PC-9 (cell line): Measurements from ENCODE around the gene EYS. TPM values are rescaled to one million over a fixed set of nuclear protein-coding genes. Genes with fewer than 3 reads are reported as not detected.

Source experiments
- BruUV-seq: library from RNA; stranded (reverse); fragments of 400-500 nt; replicated peaks from 2 replicates; lab custom pipeline; 2021; lab: Mats Ljungman, UMichigan
- CTCF ChIA-PET: fragments of 300-600 bp; sonication (Branson Sonifier 250); formaldehyde crosslinking; loops from one replicate; lab custom pipeline; 2022; ENCODE audit warnings: antibody characterized with exemption; lab: Charles Lee
- POLR2A ChIA-PET: fragments of 300-600 bp; sonication (Branson Sonifier 250); formaldehyde crosslinking; loops from one replicate; lab custom pipeline; 2022; ENCODE audit warnings: antibody characterized with exemption; ENCODE audit not compliant: unreplicated experiment; lab: Charles Lee
- DNase-seq, 2 experiments: peaks; one replicate each; pipeline versions ENCODE4 v3.0.0 to v3.0.0-alpha.2; 2015 to 2022; ENCODE audit warnings: mixed read lengths in 1 of 2
- H2AFZ ChIP-seq: fragments of 200-600 bp; sonication (generic); 2 replicates; pipeline ENCODE4 v1.8.1; 2017; ENCODE audit warnings: antibody characterized with exemption
- H3F3A ChIP-seq: fragments of 200-600 bp; sonication (generic); 2 replicates; pipeline ENCODE4 v1.8.1; 2017; ENCODE audit warnings: antibody characterized with exemption, mild to moderate bottlenecking, low read depth; ENCODE audit not compliant: insufficient read depth
- H3K27ac ChIP-seq: fragments of 200-600 bp; sonication (generic); 2 replicates; pipeline ENCODE4 v1.6.1; 2016; ENCODE audit warnings: mixed run types
- H3K27me3 ChIP-seq: fragments of 200-600 bp; sonication (generic); 2 replicates; pipeline ENCODE4 v1.6.1; 2016; ENCODE audit warnings: low read depth, mixed run types; ENCODE audit not compliant: insufficient read depth
- H3K36me3 ChIP-seq: fragments of 200-600 bp; sonication (generic); 2 replicates; pipeline ENCODE4 v1.6.1; 2016; ENCODE audit warnings: low read depth, mixed run types
- H3K4me1 ChIP-seq: fragments of 200-600 bp; sonication (generic); replicated peaks from 2 replicates; pipeline ENCODE4 v1.6.1; 2016; ENCODE audit warnings: mixed run types; ENCODE audit not compliant: insufficient read depth
- H3K4me2 ChIP-seq: fragments of 200-600 bp; sonication (generic); 2 replicates; pipeline ENCODE4 v1.6.1; 2017; ENCODE audit warnings: mixed run types
- H3K4me3 ChIP-seq: fragments of 200-600 bp; sonication (generic); 2 replicates; pipeline ENCODE4 v1.6.1; 2016; ENCODE audit warnings: mixed run types
- H3K79me2 ChIP-seq: fragments of 200-600 bp; sonication (generic); 2 replicates; pipeline ENCODE4 v1.6.1; 2017; ENCODE audit warnings: low read depth, mixed run types
- H3K9me2 ChIP-seq: fragments of 200-600 bp; sonication (generic); 2 replicates; pipeline ENCODE4 v1.8.1; 2017; ENCODE audit warnings: mild to moderate bottlenecking; ENCODE audit not compliant: insufficient read depth
- H3K9me3 ChIP-seq: fragments of 200-600 bp; sonication (generic); 2 replicates; pipeline ENCODE4 v1.8.1; 2016; ENCODE audit warnings: low read depth; ENCODE audit not compliant: insufficient read depth
- H4K20me1 ChIP-seq: fragments of 200-600 bp; sonication (generic); 2 replicates; pipeline ENCODE4 v1.8.1; 2017; ENCODE audit not compliant: insufficient read depth
- CTCF ChIP-seq: fragments of 200-600 bp; sonication (generic); conservative IDR thresholded peaks from 2 replicates; pipeline ENCODE4 v1.6.1; 2017; ENCODE audit warnings: mixed run types, antibody characterized with exemption, mild to moderate bottlenecking, moderate library complexity
- EZH2 ChIP-seq: fragments of 200-600 bp; sonication (generic); IDR thresholded peaks from 2 replicates; pipeline ENCODE4 v1.8.0; 2017; ENCODE audit warnings: antibody characterized with exemption, low read depth
- intact Hi-C: fragments of 100-400 bp; cut with micrococcal nuclease; formaldehyde crosslinking; loops from one replicate; pipeline ENCODE4 v1.10.0; 2022; ENCODE audit not compliant: unreplicated experiment
- total RNA-seq: library from RNA; stranded (reverse); gene quantifications from 2 replicates; pipeline ENCODE4 v1.2.3, GENCODE V29; 2021

Gene EYS
- total RNA-seq, 1 experiment from 2014 or later: not detected

GRCh38 chr6:64985726-64986125, 721.3 kb downstream of the EYS start:
- H3K9me2 ChIP-seq: no peaks in the 10 kb centered on the region
- H3K4me1 ChIP-seq: no peaks in the 10 kb centered on the region
- H3K27ac ChIP-seq: no peak overlapping the region
- TF ChIP-seq CTCF: no peak
- no peak for TF ChIP-seq EZH2
- no peaks in the 10 kb centered on the region for H3F3A ChIP-seq
- H3K9me3 ChIP-seq: no peaks in the 10 kb centered on the region
- intact Hi-C loops: no loop called here
- no peaks in the 10 kb centered on the region for H3K27me3 ChIP-seq
- no peak for DNase-seq
- no TSS peak for BruUV-seq
- no peak overlapping the region for H2AFZ ChIP-seq
- H3K79me2 ChIP-seq: no peaks in the 10 kb centered on the region
- POLR2A ChIA-PET: no interaction called here
- H3K4me2 ChIP-seq: no peak overlapping the region
- CTCF ChIA-PET: no interaction called here
- H4K20me1 ChIP-seq: no peaks in the 10 kb centered on the region
- no peaks in the 10 kb centered on the region for H3K36me3 ChIP-seq
- H3K4me3 ChIP-seq: no peak overlapping the region

- POLR2A ChIA-PET: no interaction called here
- CTCF ChIA-PET: no interaction called here
These were observed 722.1 kb downstream of the EYS start for GRCh38 chr6:64984948-64985347.

GRCh38 chr6:64983089-64983488, 723.9 kb downstream of the EYS start:
- Histone ChIP-seq H4K20me1 (no peaks in the 10 kb centered on the region), H3K4me2 (no peak overlapping the region), H3K27me3 (no peaks in the 10 kb centered on the region), H3K4me3 (no peak overlapping the region), H3K9me2 (0 out of 2 replicates have a peak, but pooled peaks cover 6% of the 10 kb centered on the region), H3K79me2 (no peaks in the 10 kb centered on the region), H3K36me3 (no peaks in the 10 kb centered on the region), H3K4me1 (no peaks in the 10 kb centered on the region), H2AFZ (no peak overlapping the region), H3K9me3 (no peaks in the 10 kb centered on the region), H3K27ac (no peak overlapping the region), H3F3A (no peaks in the 10 kb centered on the region)
- intact Hi-C loops: no loop called here
- DNase-seq: no peak
- BruUV-seq: no TSS peak
- ChIA-PET POLR2A (no interaction called here), CTCF (no interaction called here)
- TF ChIP-seq CTCF (no peak), EZH2 (no peak)

More at GRCh38 chr6:64984948-64985347, 722.1 kb downstream of the EYS start:
- Histone ChIP-seq H4K20me1 (no peaks in the 10 kb centered on the region), H3K4me2 (no peak overlapping the region), H3K9me2 (no peaks in the 10 kb centered on the region), H3K27ac (no peak overlapping the region), H3K4me1 (no peaks in the 10 kb centered on the region), H3K36me3 (no peaks in the 10 kb centered on the region), H3K4me3 (no peak overlapping the region), H3K9me3 (no peaks in the 10 kb centered on the region), H3K27me3 (no peaks in the 10 kb centered on the region), H3F3A (no peaks in the 10 kb centered on the region), H2AFZ (no peak overlapping the region), H3K79me2 (no peaks in the 10 kb centered on the region)
- no TSS peak for BruUV-seq
- intact Hi-C loops: no loop called here
- DNase-seq: no peak
- TF ChIP-seq EZH2: no peak
- no peak for TF ChIP-seq CTCF
